ENCODE measurements around the gene ESR2.
"Not testable (repeated sequence)": the region's sequence is repeated elsewhere in the genome, so short reads cannot be mapped to it uniquely, and the experiment has no call there.

ESR2 gene

DNA sequence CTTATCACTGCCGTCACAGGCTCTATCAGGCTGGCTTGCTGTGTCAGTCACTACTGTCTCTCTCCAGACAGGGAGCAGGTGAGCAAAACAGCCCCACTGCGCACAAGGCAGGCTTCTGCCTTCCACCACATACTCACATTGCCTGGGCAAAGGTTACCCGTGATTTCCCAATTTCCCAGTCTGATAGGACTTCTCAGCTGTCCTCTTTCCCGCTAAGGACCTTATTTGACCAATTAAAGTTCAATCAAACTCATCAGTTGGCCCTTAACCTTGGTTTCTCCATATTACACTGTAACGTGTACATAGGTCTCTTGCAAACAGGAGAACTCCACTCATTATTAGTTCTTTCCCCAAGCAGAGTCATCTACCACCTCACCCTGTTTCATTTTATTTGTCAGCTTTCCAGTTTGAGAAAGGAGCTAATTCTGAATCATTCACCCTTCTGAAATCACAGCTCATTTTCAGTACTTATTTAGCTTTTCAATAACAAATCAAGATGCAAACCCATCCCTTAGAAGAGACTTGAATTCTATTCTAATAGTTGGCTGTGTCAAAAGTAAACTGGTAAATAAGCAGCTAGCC lies 170.8 kb downstream of the ESR2 start:
- no peak for DNase-seq

DNA sequence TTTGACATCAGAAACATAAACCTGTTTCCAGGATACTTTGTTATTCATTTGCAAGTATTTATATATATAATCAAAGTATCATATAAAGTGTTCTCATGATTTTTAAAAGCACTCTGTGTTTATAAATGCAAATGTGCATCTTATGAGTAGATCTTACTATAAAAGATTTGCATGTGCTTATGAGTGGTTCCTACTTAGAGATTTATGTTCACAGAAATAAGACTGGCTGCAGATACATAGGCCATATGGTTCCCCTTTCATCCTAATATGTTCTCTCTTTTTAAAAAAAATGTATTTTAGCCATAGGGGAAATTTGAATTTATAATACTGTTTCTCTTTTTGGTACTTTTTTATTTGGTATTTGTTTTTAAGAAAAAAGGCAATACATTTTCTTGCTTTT lies 174.2 kb downstream of the ESR2 start:
- no peak for DNase-seq

DNA sequence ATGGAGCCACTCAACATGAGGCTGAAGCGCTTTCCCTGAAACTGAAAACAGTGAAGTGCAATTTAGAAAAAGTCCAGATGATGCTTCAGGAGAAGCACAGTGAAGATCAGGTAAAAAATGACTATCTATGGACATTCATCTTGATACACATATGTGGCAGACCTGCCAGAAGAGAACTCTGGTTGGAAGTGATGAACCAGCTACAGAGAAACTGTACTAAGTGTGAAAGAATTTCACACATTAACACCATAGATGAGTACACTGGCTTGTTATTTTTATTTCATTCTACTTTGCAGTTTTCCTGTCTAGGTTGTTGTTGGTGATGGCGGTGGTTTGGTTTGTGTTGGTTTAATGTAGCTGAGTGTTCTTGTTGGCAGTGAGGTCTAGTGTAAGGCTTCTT lies 174.7 kb downstream of the ESR2 start:
- DNase-seq: no peak

DNA sequence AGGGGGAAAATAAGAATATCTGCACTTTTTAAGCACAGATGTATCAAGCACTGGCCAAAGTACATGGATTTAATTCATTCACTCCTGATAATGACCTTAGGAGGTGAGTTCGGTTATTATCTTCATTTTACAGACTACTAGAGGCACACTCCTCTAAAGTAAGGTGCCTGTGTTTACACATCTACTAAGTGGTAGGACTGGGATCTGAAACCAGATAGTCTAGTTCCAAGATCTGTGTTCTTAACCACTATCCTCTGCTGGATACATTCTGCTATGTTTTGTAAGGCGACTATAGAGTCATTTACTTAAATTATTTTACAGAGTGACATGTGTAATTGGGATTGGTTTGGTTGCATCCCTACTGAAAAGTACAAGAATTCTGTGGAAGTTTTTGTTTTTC lies 175.3 kb downstream of the ESR2 start:
- no peak for DNase-seq

DNA sequence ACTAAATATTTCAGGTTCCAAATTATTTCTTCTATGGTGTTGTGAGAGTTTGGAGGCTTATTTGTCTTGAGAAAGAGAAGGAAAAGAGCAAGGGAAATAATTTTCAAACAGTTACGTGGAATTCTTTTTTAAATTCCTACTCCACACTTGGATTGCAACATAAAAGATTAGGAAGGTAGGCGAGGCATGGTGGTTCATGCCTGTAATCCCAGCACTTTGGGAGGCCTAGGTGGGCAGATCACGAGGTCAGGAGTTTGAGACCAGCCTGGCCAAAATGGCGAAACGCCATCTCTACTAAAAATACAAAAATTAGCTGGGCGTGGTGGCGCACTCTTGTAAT lies 175.8 kb downstream of the ESR2 start:
- DNase-seq: not testable (repeated sequence)

DNA sequence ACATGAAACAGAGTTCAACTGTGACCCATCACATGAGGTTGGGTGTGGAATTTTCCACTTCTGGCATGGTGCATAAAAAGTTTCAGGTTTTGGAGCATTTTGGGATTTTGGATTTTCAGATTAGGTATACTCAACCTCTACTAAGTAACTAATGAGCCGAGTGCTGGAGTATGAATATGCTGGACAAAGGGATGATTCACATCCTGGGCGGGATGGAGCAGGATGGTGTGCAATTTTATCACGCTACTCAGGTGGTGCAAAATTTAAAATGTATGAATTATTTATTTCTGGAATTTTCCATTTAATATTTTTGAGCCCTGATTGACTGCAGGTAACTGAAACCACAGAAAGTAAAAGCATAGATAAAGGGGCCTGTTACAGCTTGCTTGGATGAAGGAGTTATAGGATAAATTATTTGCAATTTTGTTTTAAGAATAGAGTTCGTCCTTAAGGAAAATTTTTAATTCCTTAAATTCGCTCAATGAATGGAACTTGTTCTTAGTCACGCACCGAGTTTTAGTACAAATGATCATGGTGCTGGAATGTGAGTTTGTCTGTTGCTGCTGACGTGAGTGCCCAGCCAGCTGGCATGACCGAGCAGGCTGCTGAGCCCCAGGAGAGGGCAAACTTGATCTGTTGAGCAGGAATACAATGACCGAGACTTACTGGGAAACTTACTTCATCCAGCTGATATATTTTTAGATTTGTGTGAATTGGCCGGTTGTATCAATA lies 176.3 kb downstream of the ESR2 start:
- DNase-seq: no peak

DNA sequence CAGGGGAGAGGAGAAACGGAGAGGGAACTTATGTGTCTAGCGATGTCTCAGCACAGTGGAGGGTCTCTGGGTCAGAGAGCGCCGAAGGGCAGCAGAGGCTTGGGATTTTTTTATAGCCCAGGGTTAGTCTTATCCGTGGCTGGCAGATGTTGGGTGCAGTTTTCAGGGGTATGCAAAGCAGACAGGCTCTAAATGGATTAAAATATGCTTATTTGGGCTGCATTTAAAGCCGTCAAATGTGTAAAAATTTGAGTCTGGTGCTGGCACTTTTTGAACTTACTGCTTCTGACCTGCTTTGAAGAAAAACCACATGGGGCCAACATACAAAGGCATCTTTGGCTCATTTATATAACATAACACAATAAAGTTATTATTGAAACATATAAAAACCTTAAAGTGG lies 178.8 kb downstream of the ESR2 start:
- DNase-seq: no peak

DNA sequence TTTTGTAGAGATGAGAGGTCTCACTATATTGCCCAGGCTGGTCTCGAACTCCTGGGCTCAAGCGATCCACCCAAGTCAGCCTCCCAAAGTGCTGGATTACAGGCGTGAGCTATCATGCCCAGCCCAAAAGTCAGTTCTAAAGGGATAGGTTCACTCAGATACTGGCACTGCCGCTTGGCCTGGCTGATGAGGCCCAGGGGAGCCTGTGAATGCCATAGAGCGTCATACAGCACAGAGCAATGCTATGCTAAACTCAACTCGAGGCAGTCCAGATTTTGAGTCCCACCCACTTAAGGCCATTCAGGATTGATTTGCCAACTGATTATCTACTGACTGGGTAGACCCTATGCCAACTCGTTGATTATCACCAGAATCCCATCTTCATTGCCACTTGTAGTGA lies 179.4 kb downstream of the ESR2 start:
- DNase-seq: no peak

DNA sequence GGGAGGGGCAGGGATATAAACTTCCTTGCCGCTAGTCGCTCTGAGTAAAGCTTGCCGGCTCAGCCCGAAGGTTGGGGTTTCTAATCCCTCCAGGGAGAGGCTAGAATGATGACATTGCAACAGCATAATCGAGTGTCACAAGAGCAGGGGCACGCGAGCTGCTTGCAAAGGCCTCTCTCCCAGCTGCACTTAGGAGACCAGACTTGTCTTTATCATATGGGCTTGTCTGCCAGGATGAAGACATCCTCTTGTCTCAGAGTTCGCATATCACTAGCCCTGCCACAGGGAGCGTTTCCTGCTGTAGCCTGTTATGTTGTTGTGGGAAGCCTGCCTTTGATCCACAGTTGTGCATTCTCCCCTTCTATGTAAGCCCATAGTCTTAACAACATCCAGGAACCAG lies 180.0 kb downstream of the ESR2 start:
- DNase-seq: no peak

DNA sequence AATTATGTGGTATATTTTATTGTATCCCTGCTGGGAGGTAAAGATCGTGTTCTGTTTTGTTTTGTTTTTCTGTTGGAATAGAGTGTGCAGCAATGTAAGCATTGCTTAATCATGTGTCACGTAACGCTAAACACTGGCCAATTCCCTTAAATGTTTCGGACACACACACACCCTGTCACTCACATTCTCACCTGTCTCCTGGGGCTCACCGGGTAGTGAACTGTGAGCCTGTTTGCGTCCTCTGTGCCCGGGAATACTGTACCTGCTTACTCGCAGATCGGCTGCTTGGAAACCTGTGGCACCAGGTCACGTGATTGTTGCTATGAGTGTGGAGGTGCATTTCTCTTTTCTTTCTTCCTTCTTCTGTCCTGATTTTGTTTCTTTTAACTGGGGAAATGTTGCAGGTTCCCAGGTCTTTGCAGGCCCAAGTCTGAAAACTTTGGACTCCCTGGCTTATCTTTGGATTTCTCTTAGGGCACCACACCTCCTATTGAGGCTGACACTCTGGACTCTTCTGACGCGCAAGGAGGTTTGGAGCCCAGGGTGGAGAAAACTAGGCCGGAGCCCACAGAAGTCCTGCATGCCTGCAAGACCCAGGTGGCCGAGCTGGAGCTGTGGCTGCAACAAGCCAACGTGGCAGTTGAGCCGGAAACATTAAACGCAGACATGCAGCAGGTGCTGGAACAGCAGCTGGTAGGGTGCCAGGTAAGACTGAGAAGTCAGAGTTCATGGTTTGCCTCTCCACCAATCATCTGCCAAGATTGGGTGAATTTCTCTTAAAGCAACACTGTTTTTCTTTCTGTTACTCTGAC lies 181.1 kb downstream of the ESR2 start:
- DNase-seq: no peak

DNA sequence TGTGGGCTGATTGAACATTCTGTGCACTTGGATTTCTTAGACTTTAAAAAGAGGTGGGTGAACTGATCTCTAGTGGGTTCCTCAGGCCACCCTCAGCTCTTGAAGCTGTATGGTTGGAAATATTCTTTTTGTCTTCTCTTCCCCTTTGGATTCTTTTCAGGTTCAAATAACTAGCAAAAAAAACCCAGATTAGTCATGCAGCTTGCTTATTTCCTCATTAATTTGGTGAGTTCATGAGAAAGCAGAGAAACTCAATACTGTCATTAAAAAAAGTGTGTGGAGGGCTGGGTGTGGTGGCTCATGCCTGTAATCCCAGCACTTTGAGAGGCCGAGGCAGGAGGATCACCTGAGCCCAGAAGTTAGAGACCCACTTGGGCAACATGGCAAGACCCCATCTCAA lies 183.4 kb downstream of the ESR2 start:
- DNase-seq: no peak

DNA sequence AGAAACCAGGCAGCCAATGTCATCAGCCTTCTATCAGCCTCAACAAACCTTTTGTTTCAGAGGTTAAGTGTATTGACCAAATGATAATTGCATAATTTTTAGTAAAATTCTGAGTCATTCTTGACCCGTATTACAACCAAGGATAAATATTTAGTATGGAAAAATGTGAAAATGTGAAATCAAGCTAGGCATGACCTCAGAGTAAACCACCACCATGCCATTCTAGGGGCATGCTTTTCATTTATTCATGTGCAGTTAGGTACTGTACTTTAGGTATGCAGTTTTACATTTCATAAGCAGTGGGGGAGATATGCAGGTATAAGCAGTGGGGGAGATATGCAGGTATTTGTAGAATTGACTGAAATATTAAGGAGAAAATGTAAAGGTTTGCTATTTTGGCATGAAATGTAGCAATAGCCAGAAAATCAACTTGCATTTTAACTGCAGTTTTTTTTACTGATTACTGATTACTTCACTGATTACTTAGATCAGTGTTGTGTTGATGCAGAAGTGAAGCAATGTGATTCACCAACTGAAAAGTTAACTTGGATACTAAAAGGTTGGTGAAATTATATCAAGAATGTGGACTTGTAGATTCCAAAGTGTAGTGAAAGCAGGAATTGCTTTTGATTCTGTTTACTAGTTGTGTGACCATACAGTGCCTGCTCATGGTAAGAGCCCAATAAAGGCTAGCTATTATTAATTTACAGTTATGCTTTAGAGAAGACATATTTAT lies 184.2 kb downstream of the ESR2 start:
- no peak for DNase-seq

DNA sequence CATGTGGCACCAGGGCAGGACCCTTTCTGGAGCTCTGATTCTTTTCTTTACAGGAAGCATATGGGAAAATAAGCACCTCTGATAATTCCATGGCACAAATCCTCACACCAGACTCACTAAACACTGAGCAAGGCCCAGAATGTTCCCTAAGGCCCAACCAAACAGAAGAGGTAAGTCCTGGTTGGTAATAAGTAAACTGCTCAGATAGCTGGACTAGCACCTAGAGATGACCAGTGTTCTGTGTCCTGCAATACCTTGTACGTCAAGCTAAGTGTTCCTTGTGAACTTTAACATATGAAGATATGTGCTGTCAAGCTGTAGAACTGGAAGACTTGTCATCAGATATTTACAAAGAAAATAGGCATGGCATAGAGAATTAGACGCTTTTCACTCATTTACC lies 186.7 kb downstream of the ESR2 start:
- no peak for DNase-seq

DNA sequence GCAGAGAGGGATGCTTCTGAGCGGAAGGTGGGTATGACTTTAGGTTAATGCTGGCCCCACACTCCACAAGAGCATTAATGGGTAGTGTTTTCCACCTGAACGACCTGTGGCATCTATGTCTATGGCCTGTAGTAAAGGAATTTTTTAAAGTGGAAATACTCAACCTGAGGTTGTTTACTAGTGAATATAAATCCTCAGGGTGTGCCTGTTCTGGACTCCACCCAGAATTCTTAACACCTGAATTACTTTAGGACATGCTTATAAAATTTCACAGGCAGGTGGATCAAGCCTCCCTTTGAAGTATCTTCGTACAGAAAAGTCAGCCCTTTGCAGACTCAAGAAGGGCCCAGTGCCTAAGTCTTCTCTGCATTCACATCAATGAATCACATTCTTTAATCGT lies 196.1 kb downstream of the ESR2 start:
- no peak for DNase-seq

DNA sequence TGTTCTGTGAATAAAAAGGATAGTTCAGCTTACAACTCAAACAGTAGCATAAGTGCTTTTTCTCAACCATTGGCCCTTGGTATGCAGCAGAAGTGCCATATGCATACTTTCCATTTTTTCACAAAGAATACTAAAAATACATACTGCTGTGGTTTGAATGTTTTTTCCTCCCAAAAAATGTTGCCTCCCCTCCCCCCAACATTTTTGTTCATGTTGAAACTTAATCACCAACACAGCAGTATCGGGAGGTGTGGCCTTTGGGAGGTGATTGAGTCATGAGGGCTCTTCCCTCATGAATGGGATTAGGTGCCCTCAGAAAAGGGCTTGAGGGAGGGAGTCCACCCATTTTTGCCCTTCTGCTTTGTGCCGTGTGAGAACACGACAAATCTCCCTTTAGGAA lies 198.6 kb downstream of the ESR2 start:
- no peak for DNase-seq

DNA sequence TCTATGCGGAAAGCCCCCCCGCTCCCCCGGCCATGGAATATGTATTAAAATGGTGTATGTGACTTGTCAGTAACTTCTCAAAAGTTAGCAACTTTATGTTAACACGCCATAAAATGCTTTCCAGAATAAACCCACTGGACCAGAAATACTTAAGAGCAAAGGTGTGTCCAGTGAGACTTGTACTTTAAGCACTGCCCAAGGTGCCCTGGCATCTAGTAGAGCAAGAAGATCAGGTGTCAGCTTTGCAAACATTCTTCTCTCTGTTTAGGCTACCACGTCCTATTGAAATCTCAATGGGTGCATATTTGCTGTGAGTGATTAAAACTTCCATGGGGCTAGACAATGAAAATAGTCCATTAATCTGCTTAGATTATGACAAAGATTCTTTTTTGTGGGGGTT lies 201.2 kb downstream of the ESR2 start:
- no peak for DNase-seq

DNA sequence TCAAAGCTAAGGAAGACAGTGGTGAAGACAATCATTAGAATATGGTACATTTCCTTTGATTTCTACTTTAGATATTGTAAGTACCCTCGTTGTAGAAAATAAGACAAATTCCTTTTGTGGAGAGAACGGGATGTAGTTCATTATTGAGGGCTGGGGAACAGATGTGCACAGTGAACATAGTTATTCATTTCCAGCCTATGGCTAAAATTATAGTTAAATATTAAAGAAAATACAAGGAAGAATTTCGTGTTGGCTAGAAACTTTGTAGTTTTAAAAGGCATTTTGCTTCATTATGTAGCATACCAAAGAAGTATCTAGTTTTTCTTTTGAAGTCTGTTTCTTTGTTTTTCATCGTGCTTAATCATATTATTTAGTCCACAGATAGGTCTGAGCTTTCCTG lies 201.8 kb downstream of the ESR2 start:
- no peak for DNase-seq

DNA sequence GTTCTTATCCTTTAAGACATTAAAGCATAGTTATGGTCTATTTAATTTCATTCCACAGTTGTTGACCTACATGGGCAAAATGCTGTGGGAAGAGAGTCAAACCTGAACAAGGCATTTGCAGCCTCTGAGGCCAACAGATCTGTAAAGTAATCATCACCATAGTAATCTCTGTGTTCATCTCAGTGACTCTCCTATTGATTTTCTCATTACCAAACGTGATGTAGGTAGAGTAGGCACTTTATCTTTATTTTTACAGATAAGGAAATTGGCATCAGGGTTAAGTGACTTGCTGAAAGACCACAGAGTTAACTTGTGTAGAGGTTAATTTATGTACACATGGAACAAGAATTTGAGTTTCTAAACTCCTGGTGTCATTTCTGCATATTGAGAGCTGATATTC lies 203.0 kb downstream of the ESR2 start:
- no peak for DNase-seq

DNA sequence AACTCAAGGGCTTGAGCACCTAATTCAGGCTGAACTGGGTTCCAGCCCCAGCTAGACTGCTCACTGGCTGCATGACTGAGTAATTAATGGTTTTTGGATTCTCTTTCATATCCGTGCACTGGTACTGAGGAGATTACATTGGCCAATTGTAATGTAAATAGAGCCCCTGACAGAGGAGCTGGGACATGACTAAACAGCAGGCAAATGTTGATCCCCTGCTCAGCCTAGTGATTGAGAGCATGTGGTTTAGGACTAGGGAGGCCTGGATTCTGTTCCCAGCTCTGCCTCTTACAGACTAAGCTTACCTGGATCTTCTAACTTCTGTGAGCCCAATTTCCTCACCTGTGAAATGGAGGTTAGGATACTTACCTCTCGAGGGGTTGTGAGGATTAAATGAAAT lies 204.3 kb downstream of the ESR2 start:
- DNase-seq: no peak

DNA sequence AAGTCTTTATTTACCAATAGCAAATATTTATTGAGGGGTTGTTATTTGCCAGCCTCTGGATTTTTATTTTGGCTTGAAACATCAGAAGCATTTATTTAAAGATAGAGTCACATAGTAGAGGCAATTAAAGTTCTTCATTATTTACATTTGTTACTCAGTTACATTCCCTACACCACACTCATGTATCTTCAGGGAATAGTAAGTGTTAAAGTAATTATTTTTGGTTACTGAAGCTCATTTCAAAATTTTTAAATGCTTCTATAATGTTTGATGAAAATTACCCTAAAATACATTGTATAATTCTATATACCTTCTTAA lies 205.6 kb downstream of the ESR2 start:
- no peak for DNase-seq

DNA sequence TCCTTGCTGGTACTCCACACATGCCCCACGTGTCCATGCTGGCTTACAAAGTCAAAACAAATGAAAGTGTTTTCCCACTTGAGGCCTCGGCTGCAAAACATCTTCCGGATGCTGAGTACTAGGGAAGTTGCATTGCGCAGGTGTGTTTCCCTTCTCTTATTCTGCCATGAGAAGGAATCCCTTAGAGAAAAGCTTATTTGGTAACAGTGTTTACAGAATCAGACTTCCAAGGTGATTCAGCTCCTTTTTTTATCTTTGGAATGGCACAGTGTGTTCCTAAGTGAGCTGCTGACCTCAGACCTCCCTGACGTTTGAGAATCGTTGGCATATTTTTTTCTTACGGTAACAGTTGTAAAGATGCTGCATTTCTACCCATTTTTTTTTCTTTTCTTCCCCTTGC lies 211.3 kb downstream of the ESR2 start:
- DNase-seq: no peak

DNA sequence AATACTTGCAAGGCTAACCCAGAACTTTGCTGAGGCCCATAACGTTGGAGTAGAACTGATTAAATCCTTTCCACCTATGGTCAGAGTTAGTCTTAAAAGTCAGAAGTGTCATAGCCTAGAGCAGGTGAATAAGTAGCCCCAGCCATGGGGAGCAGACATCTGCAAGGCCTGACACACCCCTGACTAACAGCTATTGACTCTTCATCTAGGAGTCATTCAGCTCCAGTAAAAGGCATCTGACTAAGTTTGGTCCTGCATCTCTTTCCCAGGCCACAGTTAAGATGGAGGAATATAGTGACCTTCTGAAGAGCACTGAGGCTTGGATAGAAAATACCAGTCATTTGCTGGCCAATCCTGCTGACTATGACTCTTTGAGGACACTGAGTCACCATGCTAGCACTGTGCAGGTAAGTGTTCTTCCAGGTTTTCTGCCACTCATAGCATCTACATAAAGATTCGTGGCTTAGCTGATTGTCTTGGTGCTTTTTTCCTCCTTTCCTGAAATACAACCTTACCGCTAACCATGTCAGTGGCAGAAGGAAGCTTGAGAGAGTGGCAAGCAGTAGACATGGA lies 212.9 kb downstream of the ESR2 start:
- DNase-seq: no peak

DNA sequence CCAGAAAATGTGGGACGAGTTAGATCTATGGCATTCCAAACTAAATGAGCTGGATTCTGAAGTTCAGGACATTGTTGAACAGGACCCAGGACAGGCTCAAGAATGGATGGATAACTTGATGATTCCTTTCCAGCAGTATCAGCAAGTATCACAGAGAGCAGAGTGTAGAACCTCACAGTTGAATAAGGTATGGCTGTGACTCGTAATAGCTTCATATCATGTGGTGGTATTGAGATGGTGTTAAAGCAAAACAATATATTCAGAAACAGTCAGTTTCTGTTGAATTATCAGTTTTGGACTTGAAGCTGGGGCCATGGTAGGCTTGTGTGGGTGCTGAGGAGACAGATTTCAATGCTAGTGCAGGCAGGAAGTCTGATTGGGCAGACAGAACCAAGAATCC lies 213.7 kb downstream of the ESR2 start:
- DNase-seq: no peak

DNA sequence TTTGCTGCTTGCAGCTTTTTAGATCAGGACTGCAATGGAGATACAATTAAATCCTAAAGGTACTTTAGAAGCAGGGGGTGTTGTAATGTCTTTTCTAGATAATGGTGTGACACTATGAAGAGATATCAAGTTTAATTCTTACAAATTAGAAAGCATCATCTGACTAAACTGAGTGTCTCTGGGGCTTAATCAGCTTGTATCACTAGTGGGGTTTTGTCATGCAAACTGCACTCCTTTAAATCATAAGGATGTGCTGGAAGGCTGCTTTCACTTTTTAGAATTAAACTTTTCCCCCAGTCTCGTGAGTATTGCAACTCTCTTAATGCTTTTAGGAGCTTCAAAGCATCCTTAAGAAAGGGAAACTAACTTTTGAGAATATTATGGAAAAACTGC lies 218.6 kb downstream of the ESR2 start:
- no peak for DNase-seq
